NCI-H1417 (cell line): ENCODE data around the gene RHOF.
A peak's percentile ranks its signal among the peaks of the same experiment; 100 is the strongest.
"Not testable (repeated sequence)": the region's sequence is repeated elsewhere in the genome, so short reads cannot be mapped to it uniquely, and the experiment has no call there.

Experiments used
- DNase-seq, 3 experiments: peaks; one replicate each; lab custom pipeline; 2025; lab: John Stamatoyannopoulos, UW

The RHOF gene

DNA sequence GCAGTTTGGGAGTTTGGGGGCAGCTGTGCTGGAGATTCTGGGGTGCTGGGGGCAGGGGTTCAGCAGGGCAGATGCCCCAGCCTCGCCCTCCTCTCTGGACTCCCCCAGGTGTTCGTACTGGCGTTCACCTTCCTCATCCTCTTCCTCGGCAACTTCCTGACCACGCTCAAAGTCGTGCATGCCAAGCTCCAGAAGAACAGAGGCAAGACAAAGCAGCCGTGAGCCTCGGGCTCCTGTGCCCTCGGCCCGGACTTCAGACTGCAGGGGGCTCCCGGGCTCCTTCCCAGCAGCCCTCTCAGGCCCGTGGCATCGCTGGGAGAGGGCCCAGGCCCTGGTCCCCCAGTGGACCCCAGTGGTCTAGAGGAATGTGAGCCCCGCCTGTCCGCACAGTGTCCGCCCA, 18.0 kb downstream of the RHOF start:
- DNase-seq = no peak

GRCh38 chr12:121774968-121775474, 18.5 kb downstream of the RHOF start:
- no peak for DNase-seq

GRCh38 chr12:121773011-121773777, 20.3 kb downstream of the RHOF start:
- DNase-seq = peak; percentile 50 to 77 (median 53)

- DNase-seq = no peak
These were observed 22.5 kb downstream of the RHOF start for GRCh38 chr12:121770813-121771625.

GRCh38 chr12:121770388-121770787, 23.1 kb downstream of the RHOF start:
- no peak for DNase-seq

- no peak for DNase-seq
These were observed 23.6 kb downstream of the RHOF start for GRCh38 chr12:121769831-121770301.

- no peak for DNase-seq
These were observed 24.1 kb downstream of the RHOF start for GRCh38 chr12:121769297-121769830.

DNA sequence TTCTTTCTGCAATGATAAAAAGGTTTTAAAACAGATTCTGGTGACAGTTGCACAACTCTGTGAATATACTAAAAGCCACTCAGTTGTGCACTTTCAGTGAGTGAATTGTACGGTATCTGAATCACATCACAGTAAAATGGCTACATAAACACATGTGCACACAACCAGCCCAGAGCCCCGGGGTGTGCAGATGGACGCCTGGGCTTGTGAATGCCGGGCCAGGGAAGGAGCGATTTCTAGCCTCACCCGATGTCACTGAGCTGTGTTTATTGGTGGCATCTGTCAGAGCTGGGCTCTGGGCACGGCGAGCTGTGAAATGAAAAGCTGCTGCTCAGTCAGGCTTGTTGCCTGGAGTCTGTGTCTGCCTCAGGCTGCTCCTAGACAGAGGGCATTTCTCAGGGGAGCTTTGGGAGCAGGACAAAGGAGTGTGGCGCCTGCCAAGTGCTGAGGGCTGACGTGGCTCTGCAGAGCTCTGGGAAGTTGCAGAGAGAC, 25.9 kb downstream of the RHOF start:
- DNase-seq = no peak

DNA sequence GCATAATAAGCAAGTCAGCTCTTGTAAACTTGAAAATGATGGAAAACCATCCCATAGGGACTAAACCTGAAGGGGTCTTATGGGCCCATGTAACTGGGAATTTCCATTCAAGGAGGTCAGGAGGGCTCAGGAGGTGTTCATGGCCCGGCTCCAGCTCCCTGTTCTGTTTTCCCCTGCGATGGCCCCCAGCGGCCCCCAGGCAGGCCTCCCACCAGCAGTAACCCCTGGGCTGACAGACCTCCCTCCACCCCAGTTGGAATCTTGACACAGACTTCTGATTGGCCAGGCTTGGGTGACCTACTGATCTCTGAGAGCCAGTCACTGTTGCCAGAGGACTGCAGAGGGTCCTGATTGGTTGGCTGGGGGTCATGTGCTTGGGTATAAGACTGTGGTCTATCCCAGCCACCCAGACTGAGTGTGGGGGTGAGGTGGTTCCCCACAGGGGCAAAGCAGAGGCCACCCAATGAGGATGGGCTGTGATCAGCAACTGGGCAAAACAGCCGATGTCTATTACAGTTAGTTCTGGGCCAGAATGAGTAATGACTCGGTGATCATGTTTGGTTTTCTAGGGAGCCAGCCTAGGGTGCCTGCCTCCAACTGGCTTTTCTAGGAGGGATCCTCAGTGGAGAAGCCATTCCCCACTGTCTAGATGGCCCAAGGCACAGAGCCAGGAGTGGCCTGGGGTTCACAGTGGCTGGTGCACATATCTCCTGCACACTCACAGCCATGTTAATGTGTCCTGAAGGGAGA, 27.0 kb downstream of the RHOF start:
- DNase-seq = no peak

GRCh38 chr12:121765573-121765972, 27.9 kb downstream of the RHOF start:
- DNase-seq = no peak

DNA sequence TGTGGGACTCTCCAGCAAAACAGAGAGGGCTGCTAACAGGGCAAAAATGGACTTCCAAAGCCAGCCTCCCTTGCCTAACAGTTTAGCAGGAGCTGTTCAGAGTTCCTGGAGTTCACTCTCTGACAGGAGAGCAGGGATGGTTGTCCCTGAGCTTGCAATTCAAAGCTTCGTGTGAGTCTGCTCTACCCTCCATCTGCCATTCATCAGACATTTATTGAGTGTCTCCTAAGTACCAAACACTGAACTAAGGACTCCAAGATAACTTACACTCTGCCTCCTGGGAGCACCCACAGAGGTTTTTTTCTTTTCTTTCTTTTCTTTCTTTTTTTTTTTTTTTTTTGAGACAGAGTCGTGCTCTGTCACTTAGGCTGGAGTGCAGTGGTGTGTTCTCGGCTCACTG, 28.7 kb downstream of the RHOF start:
- DNase-seq = no peak

DNA sequence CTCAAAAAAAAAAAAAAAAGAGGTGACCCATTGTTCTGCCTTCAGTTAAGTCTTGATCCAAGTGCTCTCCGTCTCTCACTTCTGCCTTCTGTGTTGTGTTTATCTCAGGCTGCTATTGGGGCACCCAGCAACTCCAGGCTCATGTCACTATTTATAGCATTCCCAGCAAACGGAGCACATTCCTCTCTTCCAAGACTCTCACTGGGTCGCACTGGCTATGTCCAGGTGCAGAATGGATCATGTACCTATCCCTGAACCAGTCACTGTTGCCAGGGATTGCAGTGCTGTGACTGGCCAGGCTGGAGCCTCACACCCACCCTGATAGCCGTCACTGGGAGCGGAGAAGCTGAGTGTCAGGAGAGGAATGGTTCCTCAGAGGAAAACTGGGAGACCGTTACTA, 31.2 kb downstream of the RHOF start:
- DNase-seq = no peak

GRCh38 chr12:121758536-121758935, 35.0 kb downstream of the RHOF start:
- not testable (repeated sequence) for DNase-seq

- no peak for DNase-seq
These were observed 37.9 kb downstream of the RHOF start for GRCh38 chr12:121755591-121755990.

DNA sequence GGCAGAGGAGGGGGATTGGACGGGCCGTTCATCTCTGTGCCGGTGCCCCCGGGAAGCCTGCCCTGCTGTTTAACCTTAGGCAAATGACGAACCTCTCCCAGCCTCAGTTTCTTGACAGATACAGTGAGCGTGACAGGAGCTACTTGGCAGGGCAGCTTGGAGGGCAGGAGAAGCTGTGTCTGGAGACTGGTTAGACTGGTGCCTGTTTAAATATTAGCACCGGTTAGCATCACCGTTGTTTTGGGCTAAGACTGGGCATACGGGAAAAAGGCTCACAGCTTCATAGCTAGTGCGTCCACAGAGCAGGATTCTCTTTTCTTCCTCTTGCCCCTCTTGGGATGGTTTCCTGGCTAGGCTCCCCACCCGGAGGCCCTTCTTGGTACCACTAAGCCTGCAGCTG, 38.7 kb downstream of the RHOF start:
- no peak for DNase-seq

DNA sequence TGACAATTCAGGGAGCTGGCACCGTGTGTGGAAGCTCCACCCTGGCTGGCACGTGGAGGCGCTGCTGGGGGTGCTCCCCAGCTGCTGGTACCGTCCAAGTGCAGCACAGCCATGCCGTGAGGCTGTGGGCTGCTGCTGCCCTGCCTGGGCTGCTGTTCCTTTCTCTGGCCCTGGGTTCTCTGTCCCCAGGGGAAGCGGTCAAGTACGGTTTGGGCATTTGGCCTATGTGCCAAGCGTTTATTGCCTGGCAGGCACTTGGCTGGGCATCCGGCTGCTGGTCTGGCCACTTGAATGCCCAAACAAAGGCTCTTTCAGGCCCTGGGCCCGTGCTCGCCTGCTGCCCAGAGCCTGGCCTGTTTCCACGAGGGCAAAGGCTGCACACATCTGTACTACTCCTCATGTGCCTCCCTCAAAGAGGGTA, 39.6 kb downstream of the RHOF start:
- DNase-seq = no peak

GRCh38 chr12:121751749-121752351, 41.6 kb downstream of the RHOF start:
- DNase-seq = no peak

- DNase-seq = no peak
These were observed 42.5 kb downstream of the RHOF start for GRCh38 chr12:121751034-121751433.

DNA sequence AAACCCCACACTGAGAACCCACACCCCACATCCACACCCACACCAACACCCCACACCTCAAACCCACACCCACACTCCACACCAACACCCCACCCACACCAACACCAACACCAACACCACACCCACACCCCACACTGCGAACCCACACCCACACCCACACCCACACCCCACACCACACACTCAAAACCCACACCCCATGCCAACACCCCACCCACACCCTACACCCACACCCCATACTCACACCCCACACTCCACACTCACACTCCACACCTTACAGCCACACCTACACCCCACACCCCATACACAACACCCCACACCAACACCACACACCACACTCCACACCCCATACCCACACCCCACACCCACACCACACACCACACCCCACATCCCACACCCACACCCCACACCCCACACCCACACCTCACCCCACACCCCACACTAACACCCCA, 43.0 kb downstream of the RHOF start:
- no peak for DNase-seq

- DNase-seq = no peak
These were observed 44.2 kb downstream of the RHOF start for GRCh38 chr12:121749267-121749666.

GRCh38 chr12:121748571-121749265, 44.8 kb downstream of the RHOF start:
- DNase-seq = no peak
